Esophagus muscularis mucosa (tissue), 3 donors: Measurements from ENCODE around the gene MAP1LC3A.

Source experiments
- CTCF ChIP-seq, 3 experiments: fragments of 200-600 bp in 2 of 3; fragments of 450-650 bp in 1 of 3; sonication (generic) in 2 of 3; IDR thresholded peaks; one replicate each; pipeline ENCODE4 v1.5.1; 2017 to 2019; ENCODE audit warnings: antibody characterized with exemption in 3 of 3, mild to moderate bottlenecking in 2 of 3, moderate library complexity in 1 of 3
- POLR2A ChIP-seq: fragments of 450-650 bp; IDR thresholded peaks from one replicate; pipeline ENCODE4 v1.6.1; 2017; ENCODE audit warnings: antibody characterized with exemption, moderate library complexity, mild to moderate bottlenecking, low read depth
- POLR2AphosphoS5 ChIP-seq, 2 donors: sonication (generic); formaldehyde crosslinking; IDR thresholded peaks; one replicate each; pipeline ENCODE4 v1.6.1; 2017; ENCODE audit warnings: antibody characterized with exemption in 2 of 2

- no peak for TF ChIP-seq POLR2A
- no peak for TF ChIP-seq CTCF (IDR thresholded peaks at IDR 0.05)
- TF ChIP-seq POLR2AphosphoS5 (IDR thresholded peaks at IDR 0.05): no peak
Measured at GRCh38 chr20:34546751-34547181, 11.8 kb upstream of the MAP1LC3A start.
